Measurements from ENCODE around the gene SHROOM3. TPM values are rescaled to one million over a fixed set of nuclear protein-coding genes. Genes with fewer than 3 reads are reported as not detected.

SHROOM3 gene
- total RNA-seq, 1 donor = 18.0 TPM

DNA sequence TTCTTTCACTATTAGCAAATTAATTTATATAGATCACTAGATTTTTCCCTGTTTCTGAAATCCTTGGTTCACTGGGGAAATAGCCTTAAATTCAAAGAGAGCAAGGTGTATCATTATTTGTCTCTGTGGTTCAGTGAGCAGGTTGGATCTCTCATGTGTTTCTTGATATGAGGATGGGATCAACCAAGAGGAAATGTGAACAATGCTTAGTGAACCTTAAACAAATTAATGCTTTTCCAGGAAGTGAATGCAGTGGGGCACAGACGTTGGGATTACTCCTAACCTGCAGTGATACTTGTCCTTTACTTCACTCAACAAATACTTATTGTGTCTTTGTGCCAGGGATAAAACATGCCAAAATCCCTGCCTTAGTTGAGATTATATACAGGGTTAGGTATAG, 193.2 kb downstream of the SHROOM3 start:
- TF ChIP-seq, protein P1, sequence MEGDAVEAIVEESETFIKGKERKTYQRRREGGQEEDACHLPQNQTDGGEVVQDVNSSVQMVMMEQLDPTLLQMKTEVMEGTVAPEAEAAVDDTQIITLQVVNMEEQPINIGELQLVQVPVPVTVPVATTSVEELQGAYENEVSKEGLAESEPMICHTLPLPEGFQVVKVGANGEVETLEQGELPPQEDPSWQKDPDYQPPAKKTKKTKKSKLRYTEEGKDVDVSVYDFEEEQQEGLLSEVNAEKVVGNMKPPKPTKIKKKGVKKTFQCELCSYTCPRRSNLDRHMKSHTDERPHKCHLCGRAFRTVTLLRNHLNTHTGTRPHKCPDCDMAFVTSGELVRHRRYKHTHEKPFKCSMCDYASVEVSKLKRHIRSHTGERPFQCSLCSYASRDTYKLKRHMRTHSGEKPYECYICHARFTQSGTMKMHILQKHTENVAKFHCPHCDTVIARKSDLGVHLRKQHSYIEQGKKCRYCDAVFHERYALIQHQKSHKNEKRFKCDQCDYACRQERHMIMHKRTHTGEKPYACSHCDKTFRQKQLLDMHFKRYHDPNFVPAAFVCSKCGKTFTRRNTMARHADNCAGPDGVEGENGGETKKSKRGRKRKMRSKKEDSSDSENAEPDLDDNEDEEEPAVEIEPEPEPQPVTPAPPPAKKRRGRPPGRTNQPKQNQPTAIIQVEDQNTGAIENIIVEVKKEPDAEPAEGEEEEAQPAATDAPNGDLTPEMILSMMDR (IDR thresholded peaks at IDR 0.05; ENCODE audit: insufficient read depth, low read length) = no peak
- no peak overlapping the region for H3K4me3 ChIP-seq (ENCODE audit: low read depth, low read length)
- no peak for DNase-seq (ENCODE audit: low read depth)

DNA sequence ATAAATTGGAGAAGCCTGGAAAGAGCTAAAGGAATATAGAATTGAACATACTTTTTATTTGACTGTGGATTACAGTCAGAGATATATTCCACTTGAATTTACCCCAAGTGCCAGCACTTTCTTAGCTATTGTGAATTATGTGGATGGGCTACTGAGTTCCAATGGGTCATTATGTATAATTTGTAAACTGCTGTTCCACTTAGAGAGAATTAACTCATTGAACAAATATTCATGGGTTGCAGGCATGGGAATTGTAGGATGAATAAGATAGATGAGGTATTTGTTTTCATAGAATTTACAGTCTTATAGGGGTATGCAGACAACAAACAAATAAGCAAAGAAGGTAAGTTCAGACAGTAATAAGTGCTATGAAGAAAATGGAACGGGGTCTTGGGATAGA, 195.7 kb downstream of the SHROOM3 start:
- no peak overlapping the region for H3K4me3 ChIP-seq (ENCODE audit: low read depth, low read length)
- TF ChIP-seq, protein P1 (IDR thresholded peaks at IDR 0.05; ENCODE audit: insufficient read depth, low read length) = no peak
- DNase-seq (ENCODE audit: low read depth) = no peak

DNA sequence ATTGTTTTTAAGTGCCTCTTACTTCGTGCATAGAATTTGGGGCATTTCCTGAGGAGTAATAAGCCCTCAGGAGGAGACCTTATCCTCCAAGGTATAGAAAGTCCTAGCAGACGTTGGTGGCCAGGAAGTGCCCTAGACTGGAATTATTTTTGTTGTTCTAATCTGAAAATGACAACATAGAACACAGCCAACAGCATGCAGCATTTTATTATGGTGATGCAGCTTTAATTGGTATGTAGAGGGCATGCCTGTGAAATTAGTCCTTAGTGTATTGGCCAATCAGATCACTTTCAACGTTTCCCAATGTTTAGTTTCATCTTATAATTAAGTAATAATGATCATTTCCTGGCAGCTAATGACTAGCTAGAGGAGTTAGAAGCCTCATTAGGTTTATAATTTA, 199.2 kb downstream of the SHROOM3 start:
- no peak overlapping the region for H3K4me3 ChIP-seq (ENCODE audit: low read depth, low read length)
- TF ChIP-seq, protein P1 (IDR thresholded peaks at IDR 0.05; ENCODE audit: insufficient read depth, low read length) = no peak
- DNase-seq (ENCODE audit: low read depth) = peak; percentile 49

DNA sequence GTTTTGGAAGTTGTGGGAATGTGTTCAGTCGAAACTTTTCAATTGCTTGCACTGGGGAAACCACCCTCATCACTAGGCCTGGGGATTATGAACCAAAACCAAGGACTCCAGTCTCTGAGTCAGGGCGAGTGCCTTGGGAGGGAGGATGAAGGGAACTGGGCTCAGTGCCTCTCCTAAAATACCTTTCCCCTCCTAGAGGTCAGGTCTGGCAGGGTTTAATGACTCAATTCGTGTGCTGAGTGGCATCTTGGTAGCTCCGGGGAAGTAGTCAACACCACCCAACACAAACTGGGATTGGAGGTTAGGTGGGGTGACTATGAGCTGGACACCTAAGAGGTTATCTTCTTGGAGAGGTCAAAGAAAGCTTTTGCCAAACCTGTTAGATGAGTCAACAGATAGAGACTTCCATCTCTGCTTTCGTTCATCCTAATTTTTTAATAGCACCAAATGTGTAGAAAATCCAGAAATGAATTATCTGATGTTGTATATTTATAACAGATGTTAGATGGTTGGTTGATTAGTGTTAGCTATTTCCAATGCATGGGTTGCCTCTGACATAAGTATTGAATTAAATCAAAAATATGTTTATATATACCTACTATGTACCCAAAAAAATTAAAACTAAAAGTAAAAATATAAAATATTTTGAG, 202.8 kb downstream of the SHROOM3 start:
- no peak overlapping the region for H3K4me3 ChIP-seq (ENCODE audit: low read depth, low read length)
- DNase-seq (ENCODE audit: low read depth) = peak; percentile 94
- TF ChIP-seq, protein P1 (IDR thresholded peaks at IDR 0.05; ENCODE audit: insufficient read depth, low read length) = no peak

DNA sequence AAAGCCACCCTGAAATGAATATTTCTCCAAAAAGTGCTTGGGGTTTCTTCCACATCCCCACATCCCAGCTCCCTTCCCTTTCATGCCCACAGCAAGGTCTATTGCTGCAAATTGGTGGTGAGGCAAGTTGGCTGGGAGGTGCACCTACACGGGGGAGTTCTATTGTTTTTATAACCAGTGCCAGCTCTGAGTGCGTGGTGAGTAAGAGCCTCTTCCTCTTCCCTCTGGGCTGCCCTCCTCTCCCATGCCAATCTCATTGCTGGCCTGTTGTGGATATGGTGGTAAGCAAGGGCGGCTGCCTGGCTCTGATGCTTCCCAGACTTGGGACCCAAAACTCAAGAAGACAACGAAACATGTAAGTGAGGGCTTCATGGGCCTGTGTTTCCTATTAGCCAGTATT, 204.3 kb downstream of the SHROOM3 start:
- H3K4me3 ChIP-seq (ENCODE audit: low read depth, low read length) = no peak overlapping the region
- DNase-seq (ENCODE audit: low read depth) = no peak
- TF ChIP-seq, protein P1 (IDR thresholded peaks at IDR 0.05; ENCODE audit: insufficient read depth, low read length) = no peak

DNA sequence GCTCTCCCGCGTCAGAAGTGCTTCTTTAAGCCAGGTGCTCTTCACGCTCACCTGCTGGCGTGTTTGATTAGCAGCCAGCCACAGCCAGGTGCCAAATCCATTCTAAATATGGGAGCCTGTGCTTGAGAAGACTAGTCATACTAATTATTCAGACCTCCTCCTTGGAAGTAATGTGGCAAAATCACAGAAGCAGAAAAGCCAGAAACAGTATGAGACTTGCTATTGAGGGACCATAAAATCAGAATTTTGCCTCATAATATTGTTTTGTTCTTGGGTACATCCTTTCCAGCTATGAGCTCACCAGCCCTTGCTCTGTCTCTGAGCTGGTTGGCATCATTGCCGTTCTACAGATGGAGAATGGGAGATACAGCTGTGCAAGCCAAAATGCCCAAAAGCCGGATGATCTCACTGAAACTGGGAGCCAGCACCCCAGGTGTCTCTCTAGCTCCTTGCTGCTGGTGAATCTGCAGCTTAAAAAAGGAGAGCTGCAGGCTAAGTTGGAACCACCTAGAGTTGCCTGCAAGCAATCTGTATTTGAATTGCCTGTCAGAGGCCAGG, 205.4 kb downstream of the SHROOM3 start:
- no peak for DNase-seq (ENCODE audit: low read depth)
- TF ChIP-seq, protein P1 (IDR thresholded peaks at IDR 0.05; ENCODE audit: insufficient read depth, low read length) = no peak
- no peak overlapping the region for H3K4me3 ChIP-seq (ENCODE audit: low read depth, low read length)

DNA sequence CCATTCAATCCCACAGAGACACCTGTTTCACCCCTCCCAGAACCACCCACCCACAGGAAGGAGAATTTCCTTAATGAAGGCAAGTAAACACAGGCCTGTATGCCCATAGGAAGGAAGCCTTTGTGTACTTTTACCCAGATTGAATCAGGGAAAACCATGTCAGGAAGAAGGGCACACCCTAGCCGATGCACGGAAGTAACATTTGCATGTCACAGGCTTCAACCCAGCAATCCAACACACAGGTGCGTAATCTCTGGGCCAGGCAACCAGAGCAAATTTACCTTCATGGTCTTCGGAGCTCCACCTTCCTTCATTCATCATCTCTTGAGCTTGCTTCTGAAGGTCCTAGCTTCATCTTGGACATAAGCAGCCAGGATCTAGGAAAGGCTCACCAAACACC, 206.3 kb downstream of the SHROOM3 start:
- TF ChIP-seq, protein P1 (IDR thresholded peaks at IDR 0.05; ENCODE audit: insufficient read depth, low read length) = no peak
- no peak overlapping the region for H3K4me3 ChIP-seq (ENCODE audit: low read depth, low read length)
- DNase-seq (ENCODE audit: low read depth) = no peak
